Measurements from ENCODE around the gene BIN2.
"Not testable (repeated sequence)": the region's sequence is repeated elsewhere in the genome, so short reads cannot be mapped to it uniquely, and the experiment has no call there.

The BIN2 gene

DNA sequence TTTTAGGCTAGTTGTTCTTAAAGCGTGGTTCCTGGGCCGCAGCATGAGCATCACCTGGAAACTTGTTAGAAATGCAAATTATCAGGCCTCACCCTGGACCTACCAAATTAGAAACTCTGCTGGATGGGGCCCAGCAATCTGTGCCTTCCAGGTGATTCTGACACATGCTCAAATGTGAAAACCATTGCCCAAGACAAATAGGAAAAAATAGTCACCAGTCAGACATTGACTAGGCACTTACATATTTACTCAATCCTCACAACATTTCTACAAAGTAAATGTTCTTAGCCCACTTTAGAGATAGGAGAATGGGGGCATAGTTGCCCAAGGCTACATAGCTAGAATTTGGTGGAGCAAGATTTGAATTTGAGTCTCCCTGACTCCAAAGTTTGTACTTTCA lies 19.2 kb upstream of the BIN2 start:
- DNase-seq: no peak

DNA sequence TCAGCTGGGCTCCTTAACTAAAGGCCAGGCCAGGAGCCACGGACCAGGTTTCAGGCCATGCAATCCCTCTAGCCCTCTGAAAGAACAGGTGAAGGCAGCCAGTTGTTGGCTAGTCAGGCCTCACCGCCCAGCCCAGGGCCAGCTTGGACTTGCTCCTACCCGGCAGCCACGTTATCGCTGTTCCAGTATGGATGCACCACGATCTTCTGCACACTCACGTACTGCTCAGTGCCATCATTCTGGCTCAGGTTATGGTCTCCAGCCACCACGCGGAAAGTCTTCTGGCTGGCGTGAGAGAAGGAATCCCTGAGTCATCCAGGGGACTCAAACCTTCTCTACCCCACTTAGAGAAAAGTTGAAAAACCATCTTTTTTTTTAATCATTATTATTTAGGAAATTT lies 18.4 kb upstream of the BIN2 start:
- no peak for DNase-seq

DNA sequence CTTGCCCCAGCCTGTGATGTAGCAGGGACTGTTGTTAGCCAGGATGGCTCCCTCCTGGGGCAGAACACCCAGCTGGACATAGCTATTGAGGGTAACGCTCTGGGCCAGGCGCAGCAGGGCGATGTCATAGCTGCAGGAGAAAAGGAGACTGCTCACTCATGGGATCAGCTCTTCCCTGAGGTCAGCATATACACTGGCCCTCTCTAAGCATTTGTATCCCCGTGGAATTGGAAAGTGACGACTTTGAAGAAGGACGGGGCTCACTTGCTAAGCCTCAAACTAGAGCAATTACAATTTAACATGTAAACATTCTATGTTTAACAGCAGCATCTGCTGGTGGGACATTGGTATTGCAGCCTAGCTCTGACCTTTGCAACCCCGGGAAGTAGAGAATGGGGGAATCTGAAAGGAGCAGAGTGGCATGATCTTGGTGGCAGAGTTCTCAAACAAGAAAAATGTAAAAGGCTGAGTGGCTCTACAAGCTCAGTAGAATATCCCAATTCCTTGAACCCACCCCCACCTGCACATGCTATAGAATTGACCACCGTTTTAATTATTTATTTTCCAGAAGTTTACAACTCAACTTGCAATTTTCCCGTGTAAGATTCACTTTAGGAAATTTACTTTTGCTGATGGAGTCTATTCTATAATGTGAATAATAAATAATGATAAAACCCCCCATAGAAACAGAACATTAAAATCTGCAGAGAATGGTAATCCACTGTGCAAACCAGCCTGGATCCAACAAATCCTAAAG lies 17.5 kb upstream of the BIN2 start:
- DNase-seq: peak; percentile 72 to 74

DNA sequence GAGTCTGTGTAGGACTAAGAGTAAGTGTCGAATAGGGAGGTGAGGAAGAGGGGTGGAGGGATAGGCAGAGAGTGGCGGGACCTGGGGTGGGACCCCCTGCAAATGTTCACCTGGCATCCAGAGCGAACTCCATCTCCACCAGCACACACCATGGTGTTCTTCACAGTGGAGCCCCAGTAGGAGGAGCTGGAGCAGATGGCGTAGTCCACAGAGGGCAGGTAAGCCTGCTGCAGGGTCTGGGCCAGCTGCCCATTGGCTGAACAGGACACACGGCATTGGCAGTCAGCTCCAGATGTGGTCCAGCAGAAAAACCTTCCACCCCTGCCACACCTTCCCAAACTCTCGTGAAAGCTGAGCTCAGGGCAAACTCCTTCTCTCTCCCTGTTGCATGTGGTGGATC lies 15.8 kb upstream of the BIN2 start:
- DNase-seq: no peak

DNA sequence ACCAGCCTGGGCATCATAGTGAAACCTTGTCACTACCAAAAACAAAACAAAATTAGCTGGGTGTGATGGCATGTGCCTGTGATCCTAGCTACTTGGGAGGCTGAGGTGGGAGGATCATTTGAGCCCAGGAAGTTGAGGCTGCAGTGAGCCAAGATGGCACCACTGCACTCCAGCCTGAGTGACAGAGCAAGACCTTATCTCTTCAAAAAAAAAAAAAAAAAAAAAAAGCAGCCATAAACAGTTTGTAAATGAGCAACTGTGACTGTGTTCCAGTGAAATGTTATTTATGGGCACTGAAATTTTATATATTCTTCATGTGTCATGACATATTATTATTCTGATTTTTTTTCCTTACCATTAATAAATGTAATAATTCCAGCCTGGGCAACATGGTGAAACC lies 13.4 kb upstream of the BIN2 start:
- DNase-seq: not testable (repeated sequence)

DNA sequence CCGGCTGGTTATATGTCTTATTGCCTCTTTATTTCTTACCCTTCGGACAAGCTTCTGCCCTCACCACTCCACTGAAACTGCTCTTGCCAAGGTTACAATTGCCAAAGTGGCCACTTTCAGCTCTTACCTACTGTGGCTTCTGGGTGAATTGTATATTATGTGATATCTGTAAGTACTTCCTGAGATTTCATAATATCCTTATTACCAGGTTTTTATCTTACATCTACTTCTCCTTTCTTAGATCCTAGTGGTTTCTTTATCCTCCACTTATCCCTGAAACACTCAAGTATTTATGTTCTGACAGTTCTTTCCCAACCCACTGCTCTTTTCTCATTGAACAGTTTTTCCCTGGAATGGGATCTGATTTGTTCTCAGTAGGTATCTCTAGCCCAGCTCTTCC lies 12.0 kb upstream of the BIN2 start:
- DNase-seq: no peak

DNA sequence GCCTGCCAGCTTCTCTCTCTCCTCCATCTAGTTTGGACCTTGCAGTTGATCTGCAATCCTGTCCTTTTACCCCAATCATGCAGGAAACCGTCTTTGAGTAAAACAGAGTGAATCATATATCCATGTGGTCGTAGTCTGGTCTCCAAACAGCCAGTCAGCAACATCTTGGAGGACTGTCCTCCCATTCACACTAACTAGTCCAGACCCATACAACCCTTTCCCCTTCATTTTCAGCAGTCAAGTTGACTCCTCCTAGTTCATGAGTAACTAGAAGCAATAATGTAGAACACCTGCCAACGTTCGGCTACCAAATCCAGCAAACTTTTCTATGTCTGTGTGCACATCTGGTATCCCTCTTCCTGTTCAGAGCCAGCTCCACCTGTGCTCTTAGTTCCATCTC lies 10.8 kb upstream of the BIN2 start:
- DNase-seq: no peak

DNA sequence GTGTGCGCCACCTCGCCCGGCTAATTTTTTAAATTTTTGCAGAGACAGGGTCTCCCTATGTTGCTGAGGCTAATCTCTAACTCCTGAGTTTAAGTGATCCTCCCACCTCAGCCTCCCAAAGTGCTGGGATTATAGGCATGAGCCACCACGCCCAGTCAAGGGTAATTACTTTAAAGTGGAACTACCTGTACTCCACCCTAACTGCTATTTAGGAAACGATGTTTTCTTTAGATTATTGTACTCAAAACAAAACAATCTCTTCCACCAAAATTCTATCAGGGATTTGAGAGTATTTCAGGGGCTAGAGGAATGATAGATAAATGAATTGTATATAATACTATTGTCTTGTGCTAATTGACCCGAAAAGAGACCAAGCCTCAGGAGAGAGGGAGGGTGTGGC lies 9.6 kb upstream of the BIN2 start:
- no peak for DNase-seq

DNA sequence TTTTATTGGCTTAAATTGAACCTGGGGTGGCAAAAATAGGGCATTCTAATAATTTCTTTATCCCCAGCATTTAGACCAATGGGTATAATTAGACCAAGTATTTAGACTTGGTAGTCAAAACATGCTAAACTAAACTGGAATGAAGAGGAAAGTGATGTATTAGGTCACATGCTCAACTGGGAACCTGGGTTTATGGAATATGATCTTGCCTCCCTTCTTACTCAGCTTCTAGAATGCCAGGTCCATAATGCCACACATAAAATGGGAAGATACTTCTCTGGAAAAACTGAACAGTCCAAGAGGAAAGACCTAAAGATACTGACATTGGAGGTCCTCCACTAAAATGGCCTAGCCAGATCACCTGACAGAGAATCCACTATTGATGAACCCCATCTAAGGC lies 6.2 kb upstream of the BIN2 start:
- DNase-seq: no peak

DNA sequence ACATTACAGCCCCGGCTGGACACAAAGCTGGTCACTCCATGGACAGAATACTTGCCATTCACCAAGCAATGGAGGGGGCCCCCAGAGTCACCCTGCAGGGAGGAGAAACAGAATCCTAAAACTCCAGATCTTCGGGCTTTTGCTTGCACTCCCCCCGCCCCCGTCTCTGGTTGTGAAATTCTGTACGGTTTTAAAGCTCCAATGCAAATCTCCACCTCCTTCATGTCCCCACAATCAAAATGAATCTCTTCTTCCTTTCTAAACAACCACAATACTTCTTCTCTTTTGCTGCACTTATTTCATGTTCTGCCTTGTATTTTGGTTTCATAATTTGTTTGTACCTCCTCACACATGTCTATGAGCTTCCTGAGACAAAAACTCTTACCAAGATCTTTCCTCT lies 5.8 kb upstream of the BIN2 start:
- DNase-seq: no peak

DNA sequence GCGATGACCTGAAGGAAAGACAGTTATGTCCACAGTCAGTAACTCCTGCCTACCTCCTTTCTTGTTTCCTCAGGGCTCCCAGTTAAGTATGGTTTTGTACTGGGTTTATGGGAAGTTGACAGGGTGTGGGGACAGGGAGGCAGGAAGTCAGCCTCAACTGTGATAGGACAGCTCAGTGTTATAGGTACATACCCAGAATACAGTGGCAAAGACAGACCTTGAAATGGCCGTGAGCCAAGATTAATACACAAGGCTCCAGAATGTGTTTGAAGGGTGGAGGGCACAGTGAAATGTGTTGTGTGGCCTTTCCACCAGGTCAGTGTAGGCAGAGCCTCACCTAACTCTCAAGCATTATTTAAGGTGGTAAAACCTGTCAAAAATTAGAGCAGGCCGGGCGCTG lies 4.6 kb upstream of the BIN2 start:
- DNase-seq: no peak

DNA sequence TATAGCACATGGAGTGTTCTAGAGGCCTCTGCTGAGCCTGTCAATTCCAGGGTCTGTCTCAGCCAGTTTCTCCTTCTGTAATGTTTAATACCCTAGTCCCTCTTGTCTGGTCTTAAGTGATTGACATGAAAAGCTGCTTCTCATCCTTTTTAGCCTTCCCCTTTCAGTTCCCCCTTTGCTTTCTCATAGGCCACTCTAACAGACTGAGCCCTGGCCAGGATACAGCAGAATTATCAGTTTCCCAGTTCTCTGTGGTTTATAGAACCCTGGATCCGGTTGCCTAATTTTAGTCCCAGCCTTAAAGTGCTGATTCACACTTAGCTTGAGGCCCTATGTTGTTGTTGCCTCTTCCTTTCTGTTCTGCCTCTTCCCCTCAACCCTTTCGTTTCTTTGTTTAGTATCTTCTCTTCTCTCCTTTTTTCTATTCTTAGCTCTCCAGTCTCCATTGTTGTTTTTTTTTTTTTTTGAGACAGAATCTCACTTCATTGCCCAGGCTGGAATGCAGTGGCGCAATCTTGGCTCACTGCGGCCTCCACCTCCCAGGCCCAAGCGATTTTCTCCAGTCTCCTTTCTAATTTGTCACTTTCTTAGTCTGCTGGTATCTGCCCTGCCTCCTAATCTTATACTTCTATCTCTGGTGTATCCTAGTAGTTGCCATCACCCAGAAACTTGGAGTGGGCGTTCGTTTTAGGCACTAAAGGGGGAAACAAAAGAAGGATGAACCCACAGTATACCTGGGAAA lies 2.9 kb upstream of the BIN2 start:
- DNase-seq: no peak

DNA sequence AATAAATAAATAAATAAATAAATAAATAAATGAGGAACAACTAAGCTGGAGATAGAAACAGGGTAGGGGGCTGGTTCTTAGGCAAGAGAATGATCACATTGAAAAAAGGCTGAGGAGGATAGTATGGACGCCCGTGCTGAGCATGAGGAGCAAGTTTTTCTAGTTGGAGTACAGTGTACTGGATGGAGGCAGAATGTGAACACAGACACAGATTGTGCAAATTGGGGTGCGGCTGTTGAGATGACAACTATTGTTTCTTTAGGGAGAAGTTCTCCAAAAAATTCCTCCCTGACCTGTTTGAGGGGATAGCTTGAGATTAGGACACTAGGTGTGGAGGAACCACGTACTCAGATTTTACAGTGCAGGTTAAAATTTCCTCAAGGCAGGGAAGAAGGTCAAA lies 979 bp upstream of the BIN2 start:
- no peak for DNase-seq

DNA sequence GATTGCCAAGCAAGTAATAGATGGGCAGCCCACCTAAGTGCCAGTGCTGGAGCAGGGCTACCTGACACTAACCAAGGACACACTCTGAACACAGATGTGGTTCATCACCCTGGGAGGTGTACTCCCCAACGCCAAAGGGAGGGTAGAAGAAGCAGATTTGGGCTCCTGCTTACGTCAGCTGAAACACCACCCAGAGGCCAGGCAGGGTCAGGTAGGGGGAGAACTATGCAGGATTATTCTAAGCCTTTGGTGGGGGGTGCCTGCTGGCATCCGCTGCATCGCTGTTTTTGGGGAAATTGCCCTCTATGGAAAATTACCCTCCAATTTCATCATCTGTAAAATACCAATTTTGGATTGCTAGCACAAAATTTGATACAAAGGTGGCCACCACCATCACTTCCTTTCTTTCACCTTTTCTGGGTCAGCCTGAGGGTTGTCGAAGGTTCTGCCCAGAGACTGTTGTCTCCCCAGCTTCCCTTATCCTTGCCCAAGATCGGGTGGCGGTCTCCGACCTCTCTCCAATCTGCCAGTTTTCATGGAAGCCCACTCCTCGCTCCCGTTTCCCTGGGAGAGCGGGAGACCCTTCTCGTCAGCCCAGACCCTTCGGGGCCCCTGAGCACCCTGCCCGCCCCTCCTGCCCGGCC lies 535 bp downstream of the BIN2 start:
- peak; percentile 37 to 56 for DNase-seq

DNA sequence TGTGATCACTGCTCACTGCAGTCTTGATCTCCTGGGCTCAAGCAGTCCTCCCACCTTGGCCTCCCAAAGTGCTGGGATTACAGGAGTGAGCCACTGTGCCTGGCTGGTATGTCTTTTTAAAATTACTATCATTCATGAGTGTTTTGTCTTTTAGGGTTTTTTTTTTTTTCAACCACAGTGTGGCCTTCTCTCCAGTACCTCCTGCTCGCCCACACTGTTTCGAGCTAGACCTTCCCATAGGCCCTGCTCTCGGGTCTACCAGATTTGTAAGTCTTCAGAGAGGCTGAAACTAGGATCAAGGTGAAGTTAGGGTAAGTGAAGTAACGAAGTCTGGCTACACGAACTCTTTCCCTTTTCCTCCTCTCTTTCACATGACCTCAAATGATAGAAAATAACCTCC lies 1.5 kb downstream of the BIN2 start:
- DNase-seq: peak; percentile 54 to 55

DNA sequence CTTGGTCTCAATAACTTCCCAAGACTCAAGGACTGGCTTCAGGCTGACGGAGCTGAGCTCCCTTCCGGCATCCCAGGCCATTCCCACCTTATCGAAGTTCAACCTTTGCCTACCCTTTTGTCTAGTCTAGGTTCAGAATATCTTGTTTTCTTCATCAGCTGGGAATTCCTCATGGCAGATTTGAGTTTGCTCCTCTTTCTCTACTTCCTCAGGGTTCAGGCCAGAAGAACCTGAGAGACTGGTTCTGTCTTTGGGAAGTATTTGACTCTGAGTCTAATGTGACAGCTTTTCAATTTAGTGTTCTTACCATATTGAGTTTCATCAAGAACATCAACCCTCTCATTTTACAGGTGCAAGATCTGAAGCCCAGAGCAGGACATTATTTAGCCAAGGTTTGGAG lies 2.1 kb downstream of the BIN2 start:
- DNase-seq: no peak

DNA sequence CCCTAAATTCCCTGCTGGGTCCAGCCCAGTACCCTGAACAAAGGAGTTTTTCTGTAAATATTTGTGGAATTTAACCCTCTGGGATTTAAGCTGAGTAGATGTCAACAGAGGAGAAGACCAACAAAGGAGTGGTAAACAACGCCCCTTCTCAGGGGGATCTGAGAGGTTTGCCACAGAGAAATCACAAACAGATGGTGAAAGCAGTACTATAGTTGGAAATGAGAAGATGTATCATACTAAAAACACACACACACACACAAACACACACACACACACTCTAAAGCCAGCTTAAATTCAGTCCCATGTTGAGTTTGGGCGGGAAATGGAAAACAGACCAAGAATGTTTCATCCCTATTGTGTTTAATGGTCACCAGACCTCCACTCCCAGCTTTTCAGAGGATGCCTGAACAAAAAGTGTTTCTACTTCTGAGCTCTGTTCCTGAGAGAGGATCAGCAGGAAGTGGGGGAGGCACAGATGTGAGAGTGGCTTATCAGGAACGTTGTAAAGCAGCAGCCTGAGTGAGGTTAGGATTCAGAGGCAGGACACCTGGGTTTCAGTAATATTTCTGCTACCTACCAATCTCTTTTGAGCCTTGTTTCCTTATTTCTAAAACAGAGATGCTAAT lies 3.2 kb downstream of the BIN2 start:
- no peak for DNase-seq

DNA sequence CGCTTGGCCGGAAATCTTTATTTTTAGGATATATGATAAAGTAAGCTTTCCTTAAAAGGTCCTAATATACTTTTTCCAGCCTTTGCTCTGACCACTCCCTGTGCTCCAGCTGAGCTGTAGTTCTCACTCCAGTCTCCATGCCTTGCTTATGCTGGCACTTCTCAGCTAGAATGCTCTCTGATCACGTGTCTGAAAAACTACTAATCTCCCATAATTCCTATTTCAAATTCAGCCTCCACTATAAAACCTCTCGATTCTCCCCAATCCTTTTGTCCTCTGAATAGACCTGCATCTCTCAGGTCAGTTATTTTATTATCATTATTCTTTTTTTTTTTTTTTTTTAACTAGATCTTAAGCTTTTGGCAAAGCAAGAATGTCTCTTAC lies 3.7 kb downstream of the BIN2 start:
- no peak for DNase-seq

DNA sequence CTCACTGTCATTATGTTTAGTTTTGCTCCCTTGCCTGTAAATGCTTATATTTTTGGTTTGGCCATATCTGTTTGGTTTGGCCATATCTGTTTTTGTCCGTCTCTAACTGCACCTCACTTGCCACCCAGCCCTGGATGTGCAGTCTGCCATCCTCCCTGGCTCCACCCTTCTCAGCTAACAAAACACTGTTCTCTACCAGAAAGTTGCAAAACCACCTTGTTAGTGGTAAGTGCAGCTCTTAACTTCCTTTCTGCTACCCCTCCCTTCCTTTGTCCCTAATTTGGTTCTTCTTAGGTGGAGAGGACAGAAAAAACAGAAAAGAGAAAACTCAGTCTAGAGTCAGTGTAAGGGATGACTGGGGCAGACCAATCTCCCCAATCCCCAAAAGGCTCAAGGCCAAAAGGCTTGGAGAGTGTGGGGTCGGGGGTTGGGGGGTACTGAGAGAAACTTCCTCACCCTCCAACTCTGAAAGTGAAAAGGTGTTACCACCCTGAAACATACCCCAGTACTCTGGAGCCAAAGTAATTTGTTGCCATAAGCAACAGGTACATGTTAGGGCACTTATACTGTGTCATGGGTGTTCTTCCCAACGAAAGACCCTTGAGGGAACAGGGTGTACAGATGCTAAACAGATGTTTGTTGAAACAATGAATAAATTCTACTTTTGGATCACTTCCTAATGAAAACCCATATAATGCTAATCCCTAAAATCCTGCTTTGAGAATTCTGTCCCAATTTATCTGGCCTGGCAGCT lies 5.0 kb downstream of the BIN2 start:
- no peak for DNase-seq

DNA sequence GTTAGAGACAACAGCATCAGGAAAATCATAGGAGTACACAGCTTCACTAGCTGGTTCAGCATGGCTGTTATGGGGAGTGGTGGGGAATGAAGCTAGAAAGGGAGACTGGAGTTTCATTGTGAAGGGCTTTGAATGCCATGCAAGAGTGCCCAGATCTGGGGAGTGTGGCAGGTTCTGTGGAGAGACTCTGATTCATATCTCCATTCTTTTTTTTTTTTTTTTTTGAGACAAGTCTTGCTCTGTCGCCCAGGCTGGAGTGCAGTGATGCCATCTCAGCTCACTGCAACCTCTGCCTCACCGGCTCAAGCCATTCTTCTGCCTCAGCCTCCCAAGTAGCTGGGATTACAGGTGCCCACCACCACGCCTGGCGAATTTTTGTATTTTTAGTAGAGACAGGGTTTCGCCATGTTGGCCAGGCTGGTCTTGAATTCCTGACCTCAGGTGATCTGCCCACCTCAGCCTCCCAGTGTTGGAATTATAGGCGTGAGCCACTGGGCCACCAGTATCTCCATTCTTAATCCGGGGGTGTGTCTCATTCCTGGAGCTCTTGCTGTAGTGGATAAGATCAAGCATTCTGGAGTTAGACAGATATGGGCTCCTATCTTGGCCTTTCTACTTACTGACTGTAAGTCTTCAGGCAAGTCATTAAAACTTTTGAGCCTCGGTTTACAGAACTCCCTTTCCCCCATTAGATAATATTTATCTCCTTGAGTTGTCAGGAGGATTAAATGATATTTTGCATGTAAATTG lies 5.7 kb downstream of the BIN2 start:
- not testable (repeated sequence) for DNase-seq

DNA sequence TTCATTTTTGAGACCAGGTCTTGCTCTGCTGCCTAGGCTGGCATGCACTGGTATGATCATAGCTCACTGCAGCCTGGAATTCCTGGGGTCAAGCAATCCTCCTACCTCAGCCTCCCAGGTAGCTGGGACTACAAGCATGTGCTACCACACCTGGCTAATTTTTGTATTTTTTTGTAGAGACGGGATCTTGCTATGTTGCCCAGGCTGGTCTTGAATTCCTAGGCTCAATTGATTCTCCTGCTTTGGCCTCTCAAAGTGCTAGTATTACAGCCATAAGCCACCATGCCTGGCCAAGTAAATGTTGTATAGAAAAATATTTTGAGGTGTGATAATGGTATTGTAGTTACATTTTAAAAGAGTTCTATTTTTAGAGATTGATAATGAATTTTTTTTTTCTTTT lies 12.6 kb downstream of the BIN2 start:
- DNase-seq: no peak
